GM10266 (cell line): ENCODE results near the gene NPL.

ENCODE experiments used
- DNase-seq: peaks from one replicate; pipeline ENCODE4 v3.0.0; 2012; ENCODE audit errors: extremely low spot score
- TF ChIP-seq, protein P1 (sequence below): IDR thresholded peaks from 2 replicates; pipeline ENCODE4 v1.5.1; 2012; ENCODE audit warnings: mild to moderate bottlenecking, low read depth; ENCODE audit not compliant: control insufficient read depth, insufficient read depth; ENCODE audit errors: missing control alignments

NPL gene

DNA sequence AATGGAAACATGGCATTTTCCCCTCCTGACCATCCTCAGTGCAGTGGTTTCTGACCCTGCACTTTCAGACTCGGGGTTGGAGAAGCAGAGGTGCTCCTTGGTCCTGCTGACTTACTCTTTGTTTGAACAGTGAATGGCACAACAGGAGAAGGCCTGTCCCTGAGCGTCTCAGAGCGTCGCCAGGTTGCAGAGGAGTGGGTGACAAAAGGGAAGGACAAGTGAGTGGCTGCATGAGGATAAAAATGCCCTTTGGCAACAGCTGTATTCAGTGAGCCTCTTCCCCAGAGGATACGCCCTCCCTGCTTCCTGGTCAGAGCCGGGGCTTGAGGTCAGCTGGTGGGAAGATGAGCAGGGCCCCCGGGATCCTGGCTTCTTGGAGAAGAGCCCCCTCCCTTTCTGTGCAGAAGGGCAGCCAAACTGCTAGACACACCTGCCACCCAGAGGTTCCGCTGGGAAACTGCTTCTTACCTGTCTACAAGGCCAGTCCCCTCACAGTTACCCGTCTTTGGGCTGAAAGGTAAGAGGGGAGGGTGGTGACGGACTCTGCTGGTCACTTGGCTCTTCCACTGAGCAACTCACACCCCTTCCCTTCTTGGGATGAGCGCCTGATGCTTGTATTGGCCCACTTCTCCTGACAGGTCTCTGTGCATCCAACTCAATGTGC lies 16.6 kb downstream of the NPL start:
- DNase-seq, result no peak

DNA sequence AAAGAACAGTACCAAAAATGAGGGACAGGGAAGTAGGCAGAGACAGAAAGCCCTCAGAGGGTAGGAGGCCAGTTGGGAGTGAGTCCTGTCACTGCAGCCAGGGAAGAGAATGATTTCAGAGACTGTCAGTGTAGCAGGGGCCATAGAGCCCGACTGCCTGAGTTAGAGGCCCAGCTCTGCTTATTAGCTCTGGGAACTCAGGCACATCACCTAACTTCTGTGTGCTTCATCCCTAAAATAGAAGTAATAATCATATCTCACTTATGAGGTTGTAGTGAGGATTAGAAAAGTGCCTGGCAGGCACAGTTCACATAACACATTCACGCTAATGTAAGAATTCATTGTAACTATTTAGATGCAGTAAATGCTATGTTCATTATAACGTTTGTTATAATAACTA lies 18.3 kb downstream of the NPL start:
- no peak for DNase-seq
- TF ChIP-seq, protein P1, sequence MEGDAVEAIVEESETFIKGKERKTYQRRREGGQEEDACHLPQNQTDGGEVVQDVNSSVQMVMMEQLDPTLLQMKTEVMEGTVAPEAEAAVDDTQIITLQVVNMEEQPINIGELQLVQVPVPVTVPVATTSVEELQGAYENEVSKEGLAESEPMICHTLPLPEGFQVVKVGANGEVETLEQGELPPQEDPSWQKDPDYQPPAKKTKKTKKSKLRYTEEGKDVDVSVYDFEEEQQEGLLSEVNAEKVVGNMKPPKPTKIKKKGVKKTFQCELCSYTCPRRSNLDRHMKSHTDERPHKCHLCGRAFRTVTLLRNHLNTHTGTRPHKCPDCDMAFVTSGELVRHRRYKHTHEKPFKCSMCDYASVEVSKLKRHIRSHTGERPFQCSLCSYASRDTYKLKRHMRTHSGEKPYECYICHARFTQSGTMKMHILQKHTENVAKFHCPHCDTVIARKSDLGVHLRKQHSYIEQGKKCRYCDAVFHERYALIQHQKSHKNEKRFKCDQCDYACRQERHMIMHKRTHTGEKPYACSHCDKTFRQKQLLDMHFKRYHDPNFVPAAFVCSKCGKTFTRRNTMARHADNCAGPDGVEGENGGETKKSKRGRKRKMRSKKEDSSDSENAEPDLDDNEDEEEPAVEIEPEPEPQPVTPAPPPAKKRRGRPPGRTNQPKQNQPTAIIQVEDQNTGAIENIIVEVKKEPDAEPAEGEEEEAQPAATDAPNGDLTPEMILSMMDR, result no peak

More for the DNA sequence above, 16.6 kb downstream of the NPL start:
- TF ChIP-seq, protein P1, result no peak

DNA sequence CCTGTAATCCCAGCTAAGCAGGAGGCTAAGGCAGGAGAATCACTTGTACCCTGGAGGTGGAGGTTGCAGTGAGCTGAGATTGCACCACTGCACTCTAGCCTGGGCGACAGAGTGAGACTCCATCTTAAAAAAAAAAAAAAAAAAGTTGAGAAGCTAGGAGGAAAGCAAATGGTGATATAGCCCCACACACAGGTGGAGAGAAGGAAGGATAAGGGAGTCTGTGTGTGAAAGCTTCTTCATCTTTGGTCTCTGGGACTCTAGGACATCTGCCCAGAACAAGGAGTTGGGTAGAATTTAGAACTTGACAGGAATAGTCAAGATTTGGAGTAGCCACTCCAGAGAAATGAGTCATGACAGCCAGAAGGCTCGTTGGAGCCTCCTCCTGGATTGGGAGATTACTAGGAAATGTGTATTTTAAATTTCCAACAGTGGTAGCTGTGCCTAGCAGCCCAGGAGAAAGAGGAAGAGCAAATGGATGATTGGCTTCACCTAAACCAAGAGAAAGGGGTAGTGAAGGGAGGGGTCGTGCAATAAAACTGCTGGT lies 19.9 kb downstream of the NPL start:
- DNase-seq, result no peak
- TF ChIP-seq, protein P1, result no peak

DNA sequence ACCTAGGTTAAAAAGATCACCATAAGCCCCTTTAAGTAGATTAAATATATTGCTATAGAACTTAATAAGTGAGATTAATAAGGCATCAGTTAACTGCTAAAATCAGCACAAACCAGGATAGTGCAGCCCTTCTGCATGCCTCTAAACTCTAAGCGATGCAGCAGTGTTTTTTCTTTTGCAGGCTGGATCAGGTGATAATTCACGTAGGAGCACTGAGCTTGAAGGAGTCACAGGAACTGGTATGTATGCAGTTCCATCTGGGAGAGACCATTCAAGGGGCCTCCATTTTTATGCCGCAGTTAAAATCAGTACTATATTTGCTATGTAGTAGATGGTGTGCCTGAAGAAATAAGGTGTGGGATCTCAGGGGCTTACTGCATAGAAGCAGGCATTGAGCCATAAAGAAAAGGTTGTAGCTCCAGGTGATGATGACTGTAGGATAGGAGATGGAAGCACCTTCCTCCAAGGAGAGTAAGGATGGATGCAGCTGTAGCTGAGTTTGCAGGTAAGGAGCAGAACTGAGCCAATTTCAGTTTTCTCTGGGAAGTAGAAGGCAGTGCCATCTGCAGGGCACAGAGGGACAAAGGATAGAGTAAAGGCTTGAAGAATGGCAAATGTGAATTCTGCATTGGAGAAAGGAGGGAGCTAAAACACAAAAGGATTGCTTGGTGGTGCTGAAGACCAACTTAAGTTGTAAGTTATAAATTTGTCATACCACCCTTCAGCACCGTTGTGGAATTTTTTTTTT lies 22.6 kb downstream of the NPL start:
- TF ChIP-seq, protein P1, result no peak
- DNase-seq, result no peak

DNA sequence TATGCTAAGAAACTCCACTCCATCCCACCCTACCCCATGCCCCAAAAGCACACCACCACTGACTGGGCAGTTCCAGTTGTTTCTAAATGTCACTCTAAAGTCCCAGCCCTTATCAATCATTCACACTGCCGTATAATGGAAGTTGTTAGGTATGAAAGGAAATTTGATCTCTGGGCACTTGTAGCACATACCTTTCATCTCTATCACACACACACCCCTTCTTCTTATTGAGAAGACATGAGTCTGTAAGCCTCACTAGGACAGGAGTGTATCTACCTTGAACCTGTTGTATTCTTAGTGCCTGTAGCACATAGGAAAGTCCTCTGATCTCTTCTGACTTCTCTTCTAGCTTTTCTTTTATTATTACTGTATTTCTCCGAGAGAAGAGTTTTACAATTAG lies 27.3 kb downstream of the NPL start:
- DNase-seq, result no peak
- TF ChIP-seq, protein P1, result no peak

DNA sequence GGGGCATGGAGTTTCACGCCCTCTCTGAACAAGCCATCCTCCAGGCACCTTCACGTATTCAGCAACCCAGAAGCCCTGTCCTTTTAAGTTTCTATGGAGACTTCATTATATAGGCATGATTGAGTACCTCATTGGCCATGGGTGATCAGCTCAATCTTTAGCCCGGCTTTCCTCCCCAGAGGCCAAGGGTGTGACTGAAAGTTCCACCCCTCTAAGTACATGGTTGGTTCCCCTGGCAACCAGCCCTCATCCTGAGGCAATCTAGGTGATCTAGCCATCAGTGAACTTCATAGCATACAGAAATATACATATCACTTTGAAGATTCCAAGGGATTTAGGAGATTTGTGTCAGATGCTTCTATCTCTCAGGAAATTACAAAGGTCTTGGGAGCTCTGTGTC lies 28.2 kb downstream of the NPL start:
- TF ChIP-seq, protein P1, result no peak
- no peak for DNase-seq

DNA sequence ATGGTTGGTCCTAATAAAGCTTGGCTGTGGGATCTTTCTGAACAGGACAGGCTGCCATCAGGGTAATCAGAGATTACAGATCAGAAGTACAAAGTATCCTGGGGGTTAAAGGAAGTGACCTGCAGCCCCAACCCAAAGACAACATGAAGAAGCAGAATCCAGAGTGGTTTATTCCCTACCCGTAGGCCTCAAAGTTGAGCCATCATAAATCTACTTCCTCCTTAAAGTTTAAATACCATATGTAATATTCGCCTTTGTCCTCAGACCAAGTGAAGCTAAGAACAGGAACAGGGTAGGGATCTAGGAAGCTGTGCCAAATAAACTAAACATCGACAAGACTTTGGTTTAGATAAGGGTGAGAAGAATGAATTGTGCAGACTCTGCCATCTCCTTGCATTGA lies 33.6 kb downstream of the NPL start:
- TF ChIP-seq, protein P1, result no peak
- DNase-seq, result no peak
